ENCODE measurements around the gene MSX2.

DNA sequence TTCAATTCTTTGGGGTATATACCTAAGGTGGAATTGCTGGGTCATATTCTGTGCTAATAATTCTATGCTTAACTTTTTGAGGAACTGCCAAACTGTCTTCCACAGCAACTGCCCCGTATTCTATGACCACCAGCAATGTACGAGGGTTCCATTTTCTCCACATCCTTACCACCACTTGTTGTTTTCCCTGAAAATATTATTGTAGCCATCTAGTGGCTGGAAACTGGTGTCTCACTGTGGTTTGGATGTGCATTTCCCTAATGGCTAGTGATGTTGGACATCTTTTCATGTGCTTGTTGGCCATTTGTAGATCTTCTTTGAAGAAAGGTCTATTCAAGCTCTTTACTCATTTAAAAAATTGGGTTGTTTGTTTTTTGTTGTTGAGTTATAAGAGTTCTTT lies 30.7 kb downstream of the MSX2 start:
- TF ChIP-seq, protein P1, sequence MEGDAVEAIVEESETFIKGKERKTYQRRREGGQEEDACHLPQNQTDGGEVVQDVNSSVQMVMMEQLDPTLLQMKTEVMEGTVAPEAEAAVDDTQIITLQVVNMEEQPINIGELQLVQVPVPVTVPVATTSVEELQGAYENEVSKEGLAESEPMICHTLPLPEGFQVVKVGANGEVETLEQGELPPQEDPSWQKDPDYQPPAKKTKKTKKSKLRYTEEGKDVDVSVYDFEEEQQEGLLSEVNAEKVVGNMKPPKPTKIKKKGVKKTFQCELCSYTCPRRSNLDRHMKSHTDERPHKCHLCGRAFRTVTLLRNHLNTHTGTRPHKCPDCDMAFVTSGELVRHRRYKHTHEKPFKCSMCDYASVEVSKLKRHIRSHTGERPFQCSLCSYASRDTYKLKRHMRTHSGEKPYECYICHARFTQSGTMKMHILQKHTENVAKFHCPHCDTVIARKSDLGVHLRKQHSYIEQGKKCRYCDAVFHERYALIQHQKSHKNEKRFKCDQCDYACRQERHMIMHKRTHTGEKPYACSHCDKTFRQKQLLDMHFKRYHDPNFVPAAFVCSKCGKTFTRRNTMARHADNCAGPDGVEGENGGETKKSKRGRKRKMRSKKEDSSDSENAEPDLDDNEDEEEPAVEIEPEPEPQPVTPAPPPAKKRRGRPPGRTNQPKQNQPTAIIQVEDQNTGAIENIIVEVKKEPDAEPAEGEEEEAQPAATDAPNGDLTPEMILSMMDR (IDR thresholded peaks at IDR 0.05 in 4 of 5, conservative IDR thresholded peaks at IDR 0.05 in 1 of 5) = no peak
- TF ChIP-seq POLR2A (IDR thresholded peaks at IDR 0.05) = no peak
